Hematopoietic multipotent progenitor cell treated with erythropoietin and hydrocortisone succinate and interleukin-3 and kit ligand, for 8 days (in vitro differentiated cells): ENCODE data around the gene OR2M7.
"Not testable (repeated sequence)": the region's sequence is repeated elsewhere in the genome, so short reads cannot be mapped to it uniquely, and the experiment has no call there.

Experiments
- DNase-seq: peaks from one replicate; pipeline ENCODE4 v3.0.0-alpha.2; 2015

The OR2M7 gene, protein sequence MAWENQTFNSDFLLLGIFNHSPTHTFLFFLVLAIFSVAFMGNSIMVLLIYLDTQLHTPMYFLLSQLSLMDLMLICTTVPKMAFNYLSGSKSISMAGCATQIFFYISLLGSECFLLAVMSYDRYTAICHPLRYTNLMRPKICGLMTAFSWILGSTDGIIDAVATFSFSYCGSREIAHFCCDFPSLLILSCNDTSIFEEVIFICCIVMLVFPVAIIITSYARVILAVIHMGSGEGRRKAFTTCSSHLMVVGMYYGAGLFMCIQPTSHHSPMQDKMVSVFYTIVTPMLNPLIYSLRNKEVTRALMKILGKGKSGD

DNA sequence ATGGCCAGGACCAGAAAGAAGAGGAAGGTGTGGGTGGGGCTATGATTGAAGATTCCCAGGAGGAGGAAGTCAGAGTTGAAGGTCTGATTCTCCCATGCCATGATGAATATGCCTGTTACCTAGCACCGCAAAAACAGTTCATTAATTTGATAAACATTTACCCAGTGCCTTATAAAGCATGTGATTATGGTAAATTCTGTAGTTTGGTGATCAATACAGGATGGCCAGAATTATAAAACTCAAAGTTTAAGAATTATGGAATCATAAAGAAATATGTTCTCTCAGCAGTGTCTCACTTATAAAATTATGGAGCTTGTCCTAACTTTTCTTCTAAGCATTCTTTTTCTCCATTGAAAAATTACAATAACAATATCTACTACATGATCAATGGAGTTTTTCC, at the start of gene OR2M7:
TSS of gene OR2M7 (minus strand) at position 101 of the 400 bp plus-strand sequence. CDS start at position 101, 0 bp downstream.
- no peak for DNase-seq

DNA sequence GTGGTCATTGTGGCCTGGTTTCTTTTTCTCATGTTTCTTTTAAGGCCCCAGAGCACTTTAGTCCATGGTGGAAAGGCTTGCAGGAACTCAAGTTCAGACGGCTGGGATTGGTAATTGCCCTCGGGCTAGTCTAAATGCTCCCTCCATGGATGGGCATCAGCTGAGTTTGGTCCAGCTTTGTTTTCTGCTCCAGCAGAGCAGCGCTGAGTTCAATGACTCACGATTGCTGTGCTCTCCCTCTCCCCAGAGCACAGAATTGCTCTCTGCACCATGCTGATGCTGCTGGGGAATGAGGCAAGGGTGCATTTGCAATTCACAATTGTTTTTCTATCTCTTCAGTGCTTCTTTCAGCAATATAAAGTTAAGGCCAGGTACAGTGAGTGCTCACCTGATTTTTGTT, 49.4 kb upstream of the OR2M7 start:
- no peak for DNase-seq

DNA sequence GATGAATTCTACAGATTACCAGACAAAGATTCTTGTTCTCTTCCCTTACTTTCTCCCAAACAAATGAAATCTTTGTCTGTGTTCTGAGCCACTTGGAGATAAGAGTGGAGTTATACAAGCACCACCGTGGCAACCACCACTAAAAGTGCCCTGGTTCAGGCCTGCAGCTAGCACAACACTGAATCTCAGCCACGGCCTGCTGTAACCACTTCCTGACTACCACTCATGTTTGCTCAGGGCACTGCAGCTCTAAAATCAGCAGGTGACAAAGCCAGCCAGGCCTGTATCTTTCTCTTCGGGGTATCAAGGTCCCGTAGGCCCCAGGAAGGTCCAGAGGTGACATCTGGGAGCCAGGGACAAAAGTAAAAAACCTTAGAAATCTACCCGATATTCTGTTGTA, 48.0 kb upstream of the OR2M7 start:
- DNase-seq: no peak

DNA sequence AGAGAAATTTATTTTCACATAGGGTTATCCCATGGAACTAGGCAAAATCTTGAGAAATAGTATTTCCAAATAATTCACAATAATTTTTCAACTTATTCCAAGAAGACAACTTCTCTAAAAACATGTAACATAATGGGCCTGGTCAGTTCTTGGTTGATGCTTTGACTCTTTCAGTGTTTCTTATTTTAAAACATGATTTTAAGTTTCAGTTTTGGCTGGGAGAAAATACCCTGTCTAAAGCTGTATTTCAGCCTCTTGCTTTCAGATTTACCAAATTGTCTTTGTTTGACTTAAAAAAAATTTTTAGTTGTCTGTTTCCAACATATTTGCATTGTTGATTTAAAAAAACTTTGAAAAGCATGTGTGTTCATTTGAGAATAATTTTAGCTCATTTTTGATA, 42.2 kb upstream of the OR2M7 start:
- no peak for DNase-seq

DNA sequence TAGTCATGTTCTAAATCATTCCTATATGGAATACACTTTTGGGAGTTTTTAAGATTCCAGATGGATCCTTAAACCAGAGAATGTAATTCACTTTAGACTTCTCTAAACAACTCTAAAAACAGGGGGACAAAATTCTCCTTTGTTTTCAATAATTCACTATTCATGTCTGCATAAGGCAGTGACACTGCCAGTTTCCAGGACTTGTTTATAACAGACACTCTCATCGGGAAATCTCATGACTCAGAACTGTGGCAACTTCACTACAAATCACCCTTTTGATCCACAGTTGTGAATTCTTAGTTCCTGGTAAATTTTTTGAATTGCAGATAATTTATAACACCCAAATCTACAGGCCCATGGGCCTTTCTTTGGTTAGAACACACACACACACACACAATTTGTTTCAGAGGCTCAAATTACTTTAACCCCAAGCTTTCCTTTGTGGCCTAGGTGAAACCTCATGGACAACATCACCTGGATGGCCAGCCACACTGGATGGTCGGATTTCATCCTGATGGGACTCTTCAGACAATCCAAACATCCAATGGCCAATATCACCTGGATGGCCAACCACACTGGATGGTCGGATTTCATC, 36.9 kb upstream of the OR2M7 start, which contains the start of gene OR2T4:
TSS of gene OR2T4 (plus strand) at position 545 of the 595 bp plus-strand sequence. CDS start at position 545, 0 bp downstream.
- no peak for DNase-seq

DNA sequence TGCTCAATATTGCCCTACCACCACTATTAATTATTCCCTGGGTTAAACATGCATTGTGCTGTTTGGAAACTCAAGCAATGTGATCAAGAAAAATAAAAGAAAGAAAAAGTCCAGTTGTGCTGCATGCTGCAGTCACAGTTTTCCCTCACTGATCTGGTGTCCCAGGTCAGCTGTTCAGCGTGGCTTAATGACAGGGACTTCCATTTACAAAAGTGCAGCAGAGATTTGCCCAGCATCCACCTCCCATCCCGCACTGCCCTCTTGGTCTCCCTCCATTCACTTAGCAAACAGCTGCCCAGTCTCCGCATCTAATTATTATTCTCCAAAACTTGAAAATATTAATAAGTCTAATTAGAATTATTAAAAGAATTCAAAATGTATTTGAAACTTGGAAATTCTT, 35.0 kb upstream of the OR2M7 start:
- no peak for DNase-seq

DNA sequence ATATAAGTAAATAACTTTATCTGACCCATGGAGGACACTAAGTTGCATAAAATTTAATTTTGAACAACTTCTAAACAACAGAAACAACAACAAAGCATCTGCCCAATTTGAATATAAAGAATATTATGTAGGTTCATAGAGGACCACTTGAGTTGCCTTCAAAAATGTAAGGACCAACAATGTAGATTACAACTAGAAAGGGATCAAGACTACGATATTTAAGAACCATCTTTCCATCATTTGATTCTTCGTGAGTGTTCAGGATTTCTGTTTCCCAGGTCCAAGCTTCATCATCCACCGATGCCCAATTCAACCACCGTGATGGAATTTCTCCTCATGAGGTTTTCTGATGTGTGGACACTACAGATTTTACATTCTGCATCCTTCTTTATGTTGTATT, 24.1 kb upstream of the OR2M7 start, which contains the start of gene OR14C36:
TSS of gene OR14C36 (plus strand) at position 301 of the 400 bp plus-strand sequence. CDS start at position 301, 0 bp downstream.
- DNase-seq: no peak

DNA sequence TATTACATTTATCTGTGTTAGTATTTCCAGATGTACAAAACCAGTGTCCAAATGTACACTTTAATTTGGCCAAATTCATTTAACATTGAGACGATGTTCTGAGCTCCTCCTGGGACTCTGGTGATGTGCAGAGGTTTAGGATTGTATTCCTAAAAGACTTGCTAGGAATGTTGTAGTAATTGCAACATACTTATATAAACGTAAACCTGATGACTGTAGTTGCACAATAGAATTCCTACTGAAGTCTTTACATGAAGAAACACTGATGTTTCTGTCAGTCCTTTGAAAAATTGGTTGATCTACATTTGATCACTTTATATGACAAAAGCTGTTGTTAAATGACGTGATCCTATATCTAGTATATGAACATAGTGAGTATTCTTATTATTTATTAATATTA, 19.1 kb upstream of the OR2M7 start:
- no peak for DNase-seq

DNA sequence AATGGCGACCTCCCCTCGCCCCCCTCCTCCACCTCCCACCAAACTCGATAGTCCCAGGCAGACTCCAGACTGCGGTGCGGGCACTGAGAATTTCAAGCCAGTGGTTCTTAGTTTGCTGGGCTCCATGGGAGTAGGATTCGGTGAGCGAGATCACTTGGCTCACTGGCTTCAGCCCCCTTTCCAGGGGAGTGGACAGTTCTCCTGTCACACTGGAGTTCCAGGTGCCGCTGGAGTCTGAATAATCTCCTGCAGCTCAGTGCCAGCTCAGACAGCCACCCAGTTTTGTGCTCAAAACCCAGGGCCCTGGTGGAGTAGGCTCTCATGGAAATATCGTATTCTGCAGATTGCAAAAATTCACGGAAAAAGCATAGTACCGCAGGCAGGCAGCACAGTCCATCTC, 7.6 kb downstream of the OR2M7 start:
- DNase-seq: no peak

DNA sequence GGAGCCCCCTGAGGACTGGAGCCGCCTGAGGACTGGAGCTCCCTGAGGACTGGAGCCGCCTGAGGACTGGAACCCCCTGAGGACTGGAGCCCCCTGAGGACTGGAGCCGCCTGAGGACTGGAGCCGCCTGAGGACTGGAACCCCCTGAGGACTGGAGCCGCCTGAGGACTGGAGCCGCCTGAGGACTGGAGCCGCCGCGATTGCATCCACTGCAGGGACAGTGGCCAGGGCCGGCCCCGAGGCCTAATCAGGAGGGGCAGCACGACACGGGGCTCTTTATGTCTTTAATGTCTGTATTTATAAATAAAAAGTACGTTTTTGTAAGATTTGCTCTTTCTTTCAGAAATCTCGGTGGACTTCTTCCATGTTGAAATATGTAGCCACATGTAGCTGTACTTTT, 17.6 kb downstream of the OR2M7 start:
- DNase-seq: not testable (repeated sequence)

DNA sequence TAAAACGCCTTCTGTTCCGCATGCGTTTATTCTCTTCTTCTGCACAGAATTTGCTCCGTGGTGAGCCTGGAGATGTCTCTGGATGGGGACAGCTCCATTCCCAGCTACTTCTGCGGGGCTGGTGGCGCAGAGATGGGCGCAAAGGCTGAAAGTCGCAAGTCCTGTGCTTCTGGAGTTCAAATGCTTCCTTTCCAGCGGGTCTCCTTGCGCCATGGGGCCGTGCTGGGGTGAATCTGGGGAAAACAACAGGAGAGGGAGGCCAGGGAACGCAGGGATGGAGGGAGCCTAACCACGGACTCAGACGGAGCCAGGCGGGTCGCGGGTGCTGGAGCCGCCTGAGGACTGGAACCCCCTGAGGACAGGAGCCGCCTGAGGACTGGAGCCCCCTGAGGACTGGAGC, 18.3 kb downstream of the OR2M7 start:
- no peak for DNase-seq

DNA sequence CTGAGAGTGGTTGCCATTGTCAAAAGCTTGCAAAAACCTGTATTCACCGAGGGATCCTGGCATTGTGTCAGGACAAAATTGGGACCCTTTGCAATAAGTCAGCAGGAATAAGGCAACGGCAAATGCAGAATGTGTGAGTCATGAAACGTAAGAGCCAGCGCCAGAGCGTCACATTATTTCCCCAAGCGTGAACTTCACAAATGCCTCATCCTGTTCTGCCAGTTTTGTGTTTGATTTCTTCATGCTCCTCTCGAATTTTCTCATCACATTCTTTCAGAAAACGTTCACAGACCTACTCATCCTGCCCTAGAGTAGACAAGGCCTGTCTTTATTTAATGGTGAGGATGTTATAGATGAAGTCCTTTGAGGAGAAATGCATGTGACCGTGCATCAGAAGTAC, 18.7 kb downstream of the OR2M7 start:
- not testable (repeated sequence) for DNase-seq

DNA sequence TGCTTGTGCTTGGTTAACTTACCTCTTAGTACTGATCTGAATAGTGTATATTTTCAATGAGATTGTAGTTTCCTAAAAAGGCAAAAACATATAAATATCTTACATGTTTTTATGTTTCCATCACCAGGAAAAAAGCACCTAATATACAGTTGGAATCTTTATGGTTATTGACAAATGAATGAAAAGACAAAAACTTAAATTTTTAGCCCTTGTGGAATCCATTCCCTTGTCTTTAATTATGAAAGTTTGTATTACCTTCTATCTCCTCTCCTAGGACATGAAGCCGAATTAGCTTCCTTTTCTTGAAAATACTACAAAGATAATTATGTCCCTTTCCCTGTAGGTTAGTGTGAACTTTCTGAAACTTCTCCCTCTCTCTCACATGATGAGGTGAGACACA, 21.0 kb downstream of the OR2M7 start, which contains the start of gene OR2T12:
TSS of gene OR2T12 (minus strand) at position 101 of the 400 bp plus-strand sequence. CDS start 7,846 bp downstream, outside the sequence.
- DNase-seq: no peak

DNA sequence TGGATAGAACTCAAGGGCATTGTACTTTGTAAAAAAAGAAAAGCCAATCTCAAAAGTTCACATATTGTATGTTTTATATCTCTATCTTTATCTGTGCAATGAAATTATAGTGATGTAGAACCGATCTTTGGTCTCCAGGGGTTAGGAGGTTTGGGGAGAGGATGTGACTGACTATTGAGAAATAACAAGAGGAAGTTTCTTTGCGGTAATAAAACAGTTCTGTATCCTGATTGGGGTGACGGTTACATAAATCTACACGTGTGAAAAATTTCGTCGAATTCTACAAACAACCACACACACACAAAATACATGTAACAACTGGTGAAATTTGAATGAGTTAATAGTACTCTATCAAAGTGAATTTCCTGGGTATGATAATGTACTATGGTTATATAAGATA, 36.0 kb downstream of the OR2M7 start:
- peak; percentile 11 for DNase-seq

DNA sequence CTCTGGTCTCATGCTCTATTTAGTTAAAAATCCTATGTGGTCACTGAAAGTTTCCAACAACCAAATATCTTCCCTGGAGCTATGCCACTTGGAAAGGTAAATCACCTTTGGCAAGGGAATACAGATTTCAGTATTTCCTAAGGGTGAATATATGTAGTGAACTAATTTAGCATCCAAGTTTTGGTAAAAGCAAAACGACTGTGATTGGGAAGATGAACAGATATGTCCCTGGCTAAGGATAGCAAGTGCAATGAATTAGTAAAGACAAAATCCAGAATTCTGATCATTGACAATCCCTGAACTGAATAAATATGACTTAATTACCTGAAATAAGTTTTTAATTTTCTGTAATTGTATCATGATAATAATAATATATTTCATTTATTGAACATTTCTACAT, 46.5 kb downstream of the OR2M7 start, which contains the start of gene OR2T33:
TSS of gene OR2T33 (minus strand) at position 101 of the 400 bp plus-strand sequence. CDS start 4,162 bp downstream, outside the sequence.
- DNase-seq: no peak
